Measurements from ENCODE around the gene CD3G. TPM values are rescaled to one million over a fixed set of nuclear protein-coding genes. Genes with fewer than 3 reads are reported as not detected.
"Not testable (repeated sequence)": the region's sequence is repeated elsewhere in the genome, so short reads cannot be mapped to it uniquely, and the experiment has no call there.

CD3G gene
- polyA plus RNA-seq, 6 donors from 2014 or later: 0.09 to 2.3 (median 0.72) TPM

- no peaks in the 10 kb centered on the region for H3K9me3 Mint-ChIP-seq
- DNase-seq: no peak
- no peak for ATAC-seq (ENCODE audit: low read depth in 2 of 2)
- H3K4me1 Mint-ChIP-seq: peaks cover 39 to 57% (median 49%) of the 10 kb centered on the region in 3 donors
- no peaks in the 10 kb centered on the region for H3K27me3 Mint-ChIP-seq
- no peaks in the 10 kb centered on the region for H3K36me3 Mint-ChIP-seq
- H3K27ac Mint-ChIP-seq: peak overlapping the region; percentile 96 to 100 (median 99)
- H3K4me3 Mint-ChIP-seq: peak overlapping the region; percentile 91 to 100 (median 99)
Measured at GRCh38 chr11:118401880-118402590, 57.9 kb downstream of the CD3G start.

- peaks cover 39 to 57% (median 49%) of the 10 kb centered on the region in 3 donors for H3K4me1 Mint-ChIP-seq
- not testable (repeated sequence) for ATAC-seq (ENCODE audit: low read depth in 2 of 2); H3K9me3 Mint-ChIP-seq; H3K36me3 Mint-ChIP-seq; H3K27me3 Mint-ChIP-seq; DNase-seq
- peak overlapping the region; percentile 91 to 100 (median 99) for H3K4me3 Mint-ChIP-seq
- H3K27ac Mint-ChIP-seq: peak overlapping the region in 4 of 6 donors; percentile 86 to 100 (median 95)
Measured at GRCh38 chr11:118402594-118402993, 58.5 kb downstream of the CD3G start.

Other genes with a start within 250 kb of the CD3G start
- not detected for gene SCN4B, start 191.5 kb upstream of the CD3G start, polyA plus RNA-seq (ENCODE audit: low read depth in 6 of 6)
- not detected for gene SCN2B, start 167.7 kb upstream of the CD3G start, polyA plus RNA-seq (ENCODE audit: low read depth in 6 of 6)
- 1 to 10 TPM in 5 of 6 donors, under 1 TPM in 1; 0.64 to 8.1 (median 3.3) TPM for gene JAML, start 119.3 kb upstream of the CD3G start, polyA plus RNA-seq (ENCODE audit: low read depth in 6 of 6)
- 1 to 10 TPM in 5 of 6 donors, under 1 TPM in 1; 0.89 to 3.2 (median 1.5) TPM for gene MPZL3, start 92.0 kb upstream of the CD3G start, polyA plus RNA-seq (ENCODE audit: low read depth in 6 of 6)
- not detected for gene MPZL2, start 80.0 kb upstream of the CD3G start, polyA plus RNA-seq (ENCODE audit: low read depth in 6 of 6)
- 1 to 10 TPM in 4 of 6 donors, under 1 TPM in 2; 0.73 to 2.9 (median 1.7) TPM for gene CD3E, start 39.6 kb upstream of the CD3G start, polyA plus RNA-seq (ENCODE audit: low read depth in 6 of 6)
- 1 to 10 TPM in 5 of 6 donors, under 1 TPM in 1; 0.39 to 3.9 (median 3.0) TPM for gene CD3D, start 1.6 kb upstream of the CD3G start, polyA plus RNA-seq (ENCODE audit: low read depth in 6 of 6)
- 10 to 100 TPM; 19.2 to 28.3 (median 23.5) TPM for gene UBE4A, start 15.3 kb downstream of the CD3G start, polyA plus RNA-seq (ENCODE audit: low read depth in 6 of 6)
- gene ATP5MG, start 57.3 kb downstream of the CD3G start, polyA plus RNA-seq (ENCODE audit: low read depth in 6 of 6): 100 to 1,000 TPM; 418 to 680 (median 501) TPM
- gene KMT2A, start 92.1 kb downstream of the CD3G start, polyA plus RNA-seq (ENCODE audit: low read depth in 6 of 6): 10 to 100 TPM in 5 of 6 donors, 1 to 10 TPM in 1; 5.2 to 42.2 (median 17.1) TPM
- not detected for gene TTC36, start 183.1 kb downstream of the CD3G start, polyA plus RNA-seq (ENCODE audit: low read depth in 6 of 6)
- gene TMEM25, start 186.8 kb downstream of the CD3G start, polyA plus RNA-seq (ENCODE audit: low read depth in 6 of 6): 10 to 100 TPM in 1 of 6 donors, 1 to 10 TPM in 5; 5.1 to 10.1 (median 7.7) TPM
- 1 to 10 TPM; 3.5 to 9.6 (median 6.3) TPM for gene IFT46, start 221.6 kb downstream of the CD3G start, polyA plus RNA-seq (ENCODE audit: low read depth in 6 of 6)
- gene ARCN1, start 228.1 kb downstream of the CD3G start, polyA plus RNA-seq (ENCODE audit: low read depth in 6 of 6): 100 to 1,000 TPM in 5 of 6 donors, 10 to 100 TPM in 1; 97.1 to 135 (median 122) TPM